Measurements from ENCODE around the gene PAQR5. TPM values are rescaled to one million over a fixed set of nuclear protein-coding genes. Genes with fewer than 3 reads are reported as not detected.

Gene PAQR5
- total RNA-seq, 2 donors from 2014 or later, result 6.5 to 11.5 TPM

DNA sequence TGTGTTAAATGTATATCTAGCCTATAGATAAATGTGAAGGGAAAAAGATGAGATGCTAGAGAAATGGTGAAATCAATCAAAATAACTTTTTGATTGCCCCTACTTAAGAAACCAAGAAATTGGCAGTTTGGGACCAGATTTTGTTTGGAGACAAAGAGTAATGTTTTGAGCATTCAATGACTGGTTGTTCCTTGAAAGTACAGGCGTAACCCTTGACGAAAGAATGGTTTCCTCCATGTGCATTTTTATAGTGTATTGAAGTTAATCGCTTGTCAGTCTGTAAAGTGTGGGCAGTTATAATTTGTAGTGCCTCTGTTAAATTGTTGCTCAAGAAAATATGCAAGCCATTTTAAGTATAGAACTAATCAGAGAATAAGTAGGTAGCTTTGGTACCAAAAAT is 116.7 kb downstream of the PAQR5 start:
- Histone ChIP-seq H3K27me3 (no peaks in the 10 kb centered on the region), H3K9me3 (no peaks in the 10 kb centered on the region), H3K4me3 (no peak overlapping the region), H3K27ac (no peak overlapping the region), H3K4me1 (peaks cover 12% of the 10 kb centered on the region), H3K36me3 (replicated peaks in 1 of 2; ENCODE audit: insufficient read depth in 1 of 2, low read depth in 2 of 2) (no peaks in the 10 kb centered on the region)
- no peak for TF ChIP-seq POLR2A (IDR thresholded peaks at IDR 0.05)
- TF ChIP-seq, protein P1, sequence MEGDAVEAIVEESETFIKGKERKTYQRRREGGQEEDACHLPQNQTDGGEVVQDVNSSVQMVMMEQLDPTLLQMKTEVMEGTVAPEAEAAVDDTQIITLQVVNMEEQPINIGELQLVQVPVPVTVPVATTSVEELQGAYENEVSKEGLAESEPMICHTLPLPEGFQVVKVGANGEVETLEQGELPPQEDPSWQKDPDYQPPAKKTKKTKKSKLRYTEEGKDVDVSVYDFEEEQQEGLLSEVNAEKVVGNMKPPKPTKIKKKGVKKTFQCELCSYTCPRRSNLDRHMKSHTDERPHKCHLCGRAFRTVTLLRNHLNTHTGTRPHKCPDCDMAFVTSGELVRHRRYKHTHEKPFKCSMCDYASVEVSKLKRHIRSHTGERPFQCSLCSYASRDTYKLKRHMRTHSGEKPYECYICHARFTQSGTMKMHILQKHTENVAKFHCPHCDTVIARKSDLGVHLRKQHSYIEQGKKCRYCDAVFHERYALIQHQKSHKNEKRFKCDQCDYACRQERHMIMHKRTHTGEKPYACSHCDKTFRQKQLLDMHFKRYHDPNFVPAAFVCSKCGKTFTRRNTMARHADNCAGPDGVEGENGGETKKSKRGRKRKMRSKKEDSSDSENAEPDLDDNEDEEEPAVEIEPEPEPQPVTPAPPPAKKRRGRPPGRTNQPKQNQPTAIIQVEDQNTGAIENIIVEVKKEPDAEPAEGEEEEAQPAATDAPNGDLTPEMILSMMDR (IDR thresholded peaks at IDR 0.05), result no peak
- ATAC-seq, result no peak
- no peak for DNase-seq
- intact Hi-C loops (cut with DNase I), result no loop called here
- WGBS, 2 donors, result 89 to 95% methylated on average over 3 of the region's 3 CpGs

DNA sequence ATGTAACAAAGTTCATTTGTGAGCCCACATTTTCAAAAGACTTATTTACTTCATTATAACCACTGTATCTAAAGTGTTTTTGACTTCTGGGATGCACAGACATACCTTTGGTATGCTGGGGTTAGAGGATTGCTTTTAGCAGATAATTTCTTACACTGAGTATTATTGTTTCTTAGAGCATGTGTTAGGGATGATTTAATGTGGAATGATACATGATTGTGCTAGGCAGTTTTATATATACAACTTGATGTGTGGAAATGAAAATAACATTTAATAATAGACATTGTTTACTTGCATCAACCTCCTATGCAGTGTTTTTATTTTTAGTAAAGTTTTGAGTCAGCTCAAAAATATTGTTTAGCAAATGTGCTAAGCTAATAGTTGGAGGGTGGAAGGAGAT is 118.9 kb downstream of the PAQR5 start:
- DNase-seq (no peak), ATAC-seq (no peak)
- H3K4me3 ChIP-seq, result no peak overlapping the region
- peaks cover 12% of the 10 kb centered on the region for H3K4me1 ChIP-seq
- H3K36me3 ChIP-seq (replicated peaks in 1 of 2; ENCODE audit: insufficient read depth in 1 of 2, low read depth in 2 of 2), result no peaks in the 10 kb centered on the region
- TF ChIP-seq, protein P1 (IDR thresholded peaks at IDR 0.05), result no peak
- no peak for TF ChIP-seq POLR2A (IDR thresholded peaks at IDR 0.05)
- H3K9me3 ChIP-seq, result no peaks in the 10 kb centered on the region
- intact Hi-C loops (cut with DNase I), result no loop called here
- no peaks in the 10 kb centered on the region for H3K27me3 ChIP-seq
- no peak overlapping the region for H3K27ac ChIP-seq

DNA sequence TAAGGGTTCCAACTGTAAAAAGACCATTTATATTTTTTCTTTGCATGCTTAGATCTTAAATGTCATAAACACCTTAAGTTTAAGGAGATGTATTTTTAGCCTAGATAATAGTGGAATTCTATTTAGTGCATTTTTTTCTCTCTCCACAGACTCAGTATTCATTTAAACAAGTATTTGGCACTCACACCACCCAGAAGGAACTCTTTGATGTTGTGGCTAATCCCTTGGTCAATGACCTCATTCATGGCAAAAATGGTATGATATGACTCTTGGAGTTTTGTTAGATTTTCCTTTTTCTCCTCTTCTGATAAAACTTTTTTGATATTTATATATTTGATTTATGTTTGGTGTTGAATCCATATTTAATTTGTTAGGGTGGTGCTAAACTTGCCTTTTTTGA is 122.8 kb downstream of the PAQR5 start:
- ATAC-seq, result no peak
- no peaks in the 10 kb centered on the region for H3K27me3 ChIP-seq
- H3K36me3 ChIP-seq (replicated peaks in 1 of 2; ENCODE audit: insufficient read depth in 1 of 2, low read depth in 2 of 2), result no peaks in the 10 kb centered on the region
- H3K27ac ChIP-seq, result no peak overlapping the region
- H3K4me1 ChIP-seq, result peaks cover 16% of the 10 kb centered on the region
- no peaks in the 10 kb centered on the region for H3K9me3 ChIP-seq
- intact Hi-C loops (cut with DNase I), result no loop called here
- no peak for DNase-seq
- TF ChIP-seq, protein P1 (IDR thresholded peaks at IDR 0.05), result no peak
- no peak for TF ChIP-seq POLR2A (IDR thresholded peaks at IDR 0.05)
- no peak overlapping the region for H3K4me3 ChIP-seq

DNA sequence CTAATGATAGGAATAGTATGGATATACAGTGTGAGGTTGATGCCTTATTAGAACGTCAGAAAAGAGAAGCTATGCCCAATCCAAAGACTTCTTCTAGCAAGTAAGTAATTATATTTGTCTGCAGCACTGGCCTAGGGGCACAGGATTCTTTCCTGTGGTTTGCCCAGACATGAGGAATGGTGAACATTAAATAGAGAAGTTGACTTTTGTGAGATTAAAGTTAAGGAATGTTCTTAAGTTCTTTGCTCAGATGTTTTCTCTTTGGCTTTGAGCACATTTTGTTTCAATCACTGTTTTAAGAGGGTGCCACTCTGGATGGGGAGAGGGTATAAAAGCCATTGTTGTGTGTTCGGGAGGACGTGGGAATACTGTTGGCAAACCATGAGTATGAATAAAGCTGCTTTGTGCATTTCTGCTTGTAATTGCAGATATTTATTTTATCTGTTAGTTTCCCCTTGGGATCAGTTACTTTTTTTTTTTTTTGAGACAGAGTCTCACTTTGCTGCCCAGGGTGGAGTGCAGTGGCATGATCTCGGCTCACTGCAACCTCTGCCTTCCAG is 123.7 kb downstream of the PAQR5 start:
- H3K4me1 ChIP-seq, result peaks cover 16% of the 10 kb centered on the region
- DNase-seq (no peak), ATAC-seq (no peak)
- intact Hi-C loops (cut with DNase I), result no loop called here
- peaks cover 0 to 4% of the 10 kb centered on the region in 2 donors for H3K27me3 ChIP-seq
- WGBS, 2 donors, result 94 to 95% methylated on average over 4 of the region's 4 CpGs
- no peaks in the 10 kb centered on the region for H3K9me3 ChIP-seq
- no peak for TF ChIP-seq POLR2A (IDR thresholded peaks at IDR 0.05)
- TF ChIP-seq, protein P1 (IDR thresholded peaks at IDR 0.05), result no peak
- no peak overlapping the region for H3K4me3 ChIP-seq
- no peaks in the 10 kb centered on the region for H3K36me3 ChIP-seq (replicated peaks in 1 of 2; ENCODE audit: insufficient read depth in 1 of 2, low read depth in 2 of 2)
- no peak overlapping the region for H3K27ac ChIP-seq

DNA sequence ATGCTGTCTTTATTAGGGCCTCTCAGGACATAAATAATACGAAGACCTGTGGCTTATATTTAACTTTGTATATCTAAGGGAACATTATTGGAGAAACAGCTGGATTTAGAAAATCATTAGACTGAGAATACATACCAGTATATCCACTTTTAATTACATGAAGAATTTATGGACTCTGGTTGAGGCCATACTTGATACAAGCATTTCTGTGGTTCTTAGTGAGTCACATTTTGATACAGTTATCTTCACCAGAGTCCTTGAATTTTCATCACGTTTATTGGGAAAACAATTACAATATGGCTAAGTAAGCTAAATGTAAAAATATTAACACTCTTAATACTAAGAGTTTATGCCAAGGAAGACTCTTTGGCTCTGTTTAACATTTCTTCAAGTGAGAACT is 125.3 kb downstream of the PAQR5 start:
- Histone ChIP-seq H3K27ac (no peak overlapping the region), H3K36me3 (replicated peaks in 1 of 2; ENCODE audit: insufficient read depth in 1 of 2, low read depth in 2 of 2) (no peaks in the 10 kb centered on the region), H3K4me1 (peaks cover 16% of the 10 kb centered on the region), H3K4me3 (no peak overlapping the region), H3K27me3 (peaks cover 0 to 5% of the 10 kb centered on the region in 2 donors), H3K9me3 (no peaks in the 10 kb centered on the region)
- no peak for ATAC-seq
- DNase-seq, result no peak
- WGBS, 2 donors, result 63 to 75% methylated on average over 2 of the region's 2 CpGs
- intact Hi-C loops (cut with DNase I), result no loop called here
- no peak for TF ChIP-seq POLR2A (IDR thresholded peaks at IDR 0.05)
- TF ChIP-seq, protein P1 (IDR thresholded peaks at IDR 0.05), result no peak

All from body of pancreas (tissue), 4 donors.